COR-L47 (cell line): Measurements from ENCODE around the gene LIPN.
A peak's percentile ranks its signal among the peaks of the same experiment; 100 is the strongest.

ENCODE experiments used
- DNase-seq: peaks from one replicate; lab custom pipeline; 2025; lab: John Stamatoyannopoulos, UW

Gene LIPN

GRCh38 chr10:88783724-88784123, 23.9 kb downstream of the LIPN start:
- DNase-seq, result no peak

- DNase-seq, result no peak
Observed at GRCh38 chr10:88786032-88786770, 26.4 kb downstream of the LIPN start.

- DNase-seq, result no peak
Observed at GRCh38 chr10:88787463-88787862, 27.6 kb downstream of the LIPN start.

- no peak for DNase-seq
Observed at GRCh38 chr10:88788924-88789323, 29.1 kb downstream of the LIPN start.

- no peak for DNase-seq
Observed at GRCh38 chr10:88791924-88792323, 32.1 kb downstream of the LIPN start.

GRCh38 chr10:88792661-88793060, 32.8 kb downstream of the LIPN start:
- DNase-seq, result no peak

- DNase-seq, result no peak
Observed at GRCh38 chr10:88793712-88794299, 34.0 kb downstream of the LIPN start.

GRCh38 chr10:88794731-88795130, 34.9 kb downstream of the LIPN start:
- DNase-seq, result no peak

GRCh38 chr10:88800152-88801125, 40.6 kb downstream of the LIPN start:
- no peak for DNase-seq

GRCh38 chr10:88802523-88803285, 42.9 kb downstream of the LIPN start, which contains the start of gene LIPM:
Gene LIPM, plus strand, starts transcription at chr10:88802730. Its CDS starts 167 bp downstream, at chr10:88802897.
- DNase-seq, result no peak

- no peak for DNase-seq
Observed at GRCh38 chr10:88803641-88804040, 43.8 kb downstream of the LIPN start.

- DNase-seq, result no peak
Observed at GRCh38 chr10:88804083-88804812, 44.4 kb downstream of the LIPN start.

GRCh38 chr10:88805361-88805760, 45.5 kb downstream of the LIPN start:
- DNase-seq, result no peak

GRCh38 chr10:88805924-88806323, 46.1 kb downstream of the LIPN start:
- no peak for DNase-seq

GRCh38 chr10:88809621-88810020, 49.8 kb downstream of the LIPN start:
- DNase-seq, result no peak

- DNase-seq, result peak; percentile 54
Observed at GRCh38 chr10:88810196-88810961, 50.6 kb downstream of the LIPN start.

GRCh38 chr10:88813200-88813599, 53.4 kb downstream of the LIPN start:
- no peak for DNase-seq

GRCh38 chr10:88819290-88819689, 59.5 kb downstream of the LIPN start:
- no peak for DNase-seq

- no peak for DNase-seq
Observed at GRCh38 chr10:88820748-88821401, 61.1 kb downstream of the LIPN start.

- DNase-seq, result no peak
Observed at GRCh38 chr10:88826388-88826787, 66.6 kb downstream of the LIPN start.
